ENCODE data around the gene QSOX2.

QSOX2 gene

GRCh38 chr9:136257381-136258298, 12.0 kb upstream of the QSOX2 start:
- DNase-seq (ENCODE audit: extremely low read depth, low read depth) = no peak
- TF ChIP-seq, protein P1, sequence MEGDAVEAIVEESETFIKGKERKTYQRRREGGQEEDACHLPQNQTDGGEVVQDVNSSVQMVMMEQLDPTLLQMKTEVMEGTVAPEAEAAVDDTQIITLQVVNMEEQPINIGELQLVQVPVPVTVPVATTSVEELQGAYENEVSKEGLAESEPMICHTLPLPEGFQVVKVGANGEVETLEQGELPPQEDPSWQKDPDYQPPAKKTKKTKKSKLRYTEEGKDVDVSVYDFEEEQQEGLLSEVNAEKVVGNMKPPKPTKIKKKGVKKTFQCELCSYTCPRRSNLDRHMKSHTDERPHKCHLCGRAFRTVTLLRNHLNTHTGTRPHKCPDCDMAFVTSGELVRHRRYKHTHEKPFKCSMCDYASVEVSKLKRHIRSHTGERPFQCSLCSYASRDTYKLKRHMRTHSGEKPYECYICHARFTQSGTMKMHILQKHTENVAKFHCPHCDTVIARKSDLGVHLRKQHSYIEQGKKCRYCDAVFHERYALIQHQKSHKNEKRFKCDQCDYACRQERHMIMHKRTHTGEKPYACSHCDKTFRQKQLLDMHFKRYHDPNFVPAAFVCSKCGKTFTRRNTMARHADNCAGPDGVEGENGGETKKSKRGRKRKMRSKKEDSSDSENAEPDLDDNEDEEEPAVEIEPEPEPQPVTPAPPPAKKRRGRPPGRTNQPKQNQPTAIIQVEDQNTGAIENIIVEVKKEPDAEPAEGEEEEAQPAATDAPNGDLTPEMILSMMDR (IDR thresholded peaks at IDR 0.05; ENCODE audit: low read depth, low read length) = no peak

DNA sequence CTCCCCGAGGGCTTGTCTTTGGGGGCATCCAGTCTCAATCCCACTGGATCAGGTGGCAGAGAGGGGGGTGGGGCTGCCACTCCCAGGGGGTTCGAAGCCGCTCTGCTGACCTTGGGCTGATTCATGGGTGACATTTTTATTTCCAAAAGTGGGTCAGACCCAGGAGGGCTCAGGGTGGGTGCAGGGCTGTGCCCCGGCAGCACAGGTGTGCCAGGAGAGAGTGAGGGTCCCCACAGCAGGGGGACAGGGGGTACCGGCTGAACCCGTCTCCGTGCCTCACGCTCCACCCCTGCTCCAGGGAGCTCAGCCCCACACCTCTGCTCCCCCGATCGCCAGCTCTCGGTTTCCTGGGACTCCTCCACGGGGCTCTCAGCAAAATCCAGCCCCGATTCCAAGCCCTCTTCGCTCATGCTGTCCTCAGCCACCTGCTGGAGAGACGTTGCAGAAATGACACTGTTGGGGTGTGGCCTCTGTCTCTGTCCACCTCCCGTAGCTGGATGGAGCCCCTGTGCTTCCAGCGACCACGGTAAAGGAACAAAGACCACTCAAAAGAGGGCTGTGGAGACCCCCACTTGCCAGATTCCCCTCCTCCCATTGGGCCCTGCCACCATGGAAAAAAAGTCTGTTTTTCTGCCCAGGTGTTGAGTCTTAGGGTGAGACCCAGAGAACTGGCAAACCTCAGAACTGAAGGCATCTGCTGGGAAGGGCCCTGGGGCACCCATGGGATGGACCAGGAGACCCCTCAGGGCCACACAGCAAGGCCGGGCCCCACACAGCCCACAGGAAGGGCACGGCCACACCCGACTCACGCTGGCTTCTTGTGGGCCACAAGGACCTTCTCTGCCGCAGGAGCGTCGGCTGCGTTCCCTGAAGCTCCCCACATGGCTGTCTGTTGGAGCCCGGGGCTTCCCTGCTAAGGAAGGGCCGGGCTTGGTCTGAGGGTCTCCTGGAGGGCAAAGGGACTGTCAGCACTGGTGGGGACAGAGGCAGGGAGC, 10.6 kb upstream of the QSOX2 start:
- TF ChIP-seq, protein P1 (IDR thresholded peaks at IDR 0.05; ENCODE audit: low read depth, low read length) = no peak
- DNase-seq (ENCODE audit: extremely low read depth, low read depth) = no peak

DNA sequence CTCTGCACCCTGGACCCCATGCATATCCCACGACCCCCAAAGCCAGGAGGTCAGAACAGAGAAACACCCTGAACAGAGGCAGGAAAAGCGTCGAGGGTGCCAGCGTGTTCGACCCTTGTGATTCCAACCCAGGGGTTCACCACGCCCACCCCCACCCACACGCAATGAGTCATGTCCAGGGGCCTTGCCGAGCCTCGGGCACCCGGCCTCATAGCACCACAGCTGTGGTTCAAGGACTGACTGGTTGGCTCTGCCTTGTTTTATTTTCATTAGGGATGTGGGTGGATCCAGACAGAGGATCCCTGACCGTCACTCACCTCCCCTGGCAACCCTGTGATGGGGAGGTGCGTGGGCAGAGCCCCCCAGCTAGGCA, 9.5 kb upstream of the QSOX2 start:
- TF ChIP-seq, protein P1 (IDR thresholded peaks at IDR 0.05; ENCODE audit: low read depth, low read length) = no peak
- no peak for DNase-seq (ENCODE audit: extremely low read depth, low read depth)

DNA sequence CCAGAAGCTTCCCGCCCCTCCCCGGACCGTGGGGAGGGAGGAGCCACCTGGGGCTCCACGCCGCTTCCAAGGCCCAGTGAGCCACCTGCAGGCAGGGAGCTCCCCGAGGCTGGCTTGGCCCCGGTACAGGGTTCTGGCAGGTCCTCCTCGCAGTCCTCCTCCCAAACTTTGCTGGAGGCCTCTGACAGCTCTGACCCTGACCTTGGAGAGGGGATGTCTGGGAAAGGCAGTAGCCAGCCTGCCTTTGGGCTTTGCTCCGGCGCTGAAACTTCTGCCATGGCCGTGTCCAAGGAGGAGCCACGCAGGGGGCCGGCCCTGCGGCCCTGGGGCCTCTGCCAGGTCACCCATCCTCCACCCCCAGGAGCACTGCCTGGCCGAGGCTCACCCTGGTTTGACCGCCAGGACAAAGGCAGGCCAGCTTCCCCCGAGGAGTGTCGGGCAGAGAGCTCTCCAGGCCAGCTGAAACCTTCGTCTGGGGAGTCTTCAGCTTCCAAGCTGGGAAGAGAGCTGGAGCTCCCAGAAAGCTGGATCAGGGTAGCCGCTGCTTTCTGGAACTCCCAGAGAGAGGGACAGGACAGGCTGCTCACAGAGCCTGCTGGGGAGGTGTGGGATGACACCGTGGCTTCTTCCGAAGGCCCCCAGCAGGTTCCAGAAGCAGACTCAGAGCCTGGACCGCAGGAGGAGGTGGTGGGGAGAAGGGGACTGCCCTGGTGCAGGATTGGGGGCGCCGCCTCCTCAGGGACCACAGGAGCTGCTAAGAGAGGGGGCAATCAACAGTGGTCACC, 9.0 kb upstream of the QSOX2 start:
- no peak for DNase-seq (ENCODE audit: extremely low read depth, low read depth)

DNA sequence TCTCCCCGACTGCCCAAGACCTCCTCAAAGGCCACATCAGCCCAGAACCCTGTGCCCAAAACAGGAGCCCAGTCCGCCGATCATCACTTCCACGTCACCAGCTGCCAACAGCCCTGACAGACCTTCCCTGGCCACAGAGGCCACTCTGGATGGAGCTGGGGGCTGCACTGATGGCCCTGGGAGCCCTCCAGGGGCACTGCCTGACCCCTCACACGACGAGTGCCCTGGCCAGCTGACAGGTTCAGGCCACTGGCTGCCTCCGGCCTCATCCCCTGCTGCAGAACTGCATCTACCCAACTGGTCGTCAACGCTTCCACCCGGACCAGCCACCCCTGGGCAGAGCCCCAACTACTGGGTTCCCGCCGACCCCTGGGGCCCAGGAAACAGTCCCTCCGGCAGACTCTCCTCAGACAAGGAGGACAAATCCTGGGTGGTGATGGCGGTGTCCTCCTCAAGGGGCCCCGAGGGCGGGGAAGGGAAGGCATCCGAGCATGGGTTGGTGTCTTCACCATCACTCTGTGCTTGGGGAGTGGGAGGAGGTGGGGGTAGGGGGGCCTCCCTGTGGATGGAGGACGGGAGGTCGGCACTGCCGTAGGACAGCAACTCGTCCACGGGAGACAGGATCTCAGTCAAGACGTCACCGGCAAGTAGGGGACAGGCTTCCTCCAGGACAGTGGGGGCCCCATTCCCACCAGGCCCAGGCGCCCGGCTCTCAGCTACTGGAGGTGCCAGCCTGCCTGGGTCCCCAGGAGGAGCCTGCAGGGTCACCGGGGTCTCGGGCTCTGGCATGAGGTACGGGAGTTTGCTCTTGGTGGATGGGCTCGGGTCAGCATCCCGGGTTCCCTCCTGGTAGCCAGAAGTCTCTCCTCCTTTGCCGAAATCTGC, 7.9 kb upstream of the QSOX2 start:
- no peak for DNase-seq (ENCODE audit: extremely low read depth, low read depth)
- TF ChIP-seq, protein P1 (IDR thresholded peaks at IDR 0.05; ENCODE audit: low read depth, low read length) = no peak

More for the DNA sequence above, 9.0 kb upstream of the QSOX2 start:
- TF ChIP-seq, protein P1 (IDR thresholded peaks at IDR 0.05; ENCODE audit: low read depth, low read length) = no peak

DNA sequence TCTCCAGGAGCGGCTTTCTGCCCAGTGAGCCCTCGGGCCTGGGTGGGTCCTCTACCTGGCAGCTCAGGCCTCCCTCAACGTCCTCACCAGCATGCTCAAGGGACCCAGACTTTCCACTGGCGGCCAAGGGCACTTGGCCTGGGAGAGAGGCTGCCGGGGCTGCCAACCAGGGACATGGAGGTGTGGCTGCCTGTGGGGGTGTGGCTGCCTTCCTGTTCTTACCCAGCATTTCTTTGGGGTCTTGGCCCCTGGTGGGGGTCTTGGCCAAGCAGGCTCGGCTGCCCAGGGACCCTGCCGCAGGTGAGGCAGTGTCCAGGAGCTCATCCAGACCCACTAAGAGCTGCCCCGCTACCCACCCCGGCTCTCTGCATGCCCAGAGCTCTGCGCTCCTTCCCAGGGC, 7.2 kb upstream of the QSOX2 start:
- no peak for DNase-seq (ENCODE audit: extremely low read depth, low read depth)
- TF ChIP-seq, protein P1 (IDR thresholded peaks at IDR 0.05; ENCODE audit: low read depth, low read length) = no peak

Data from AG09319 (cell line).